Measurements from ENCODE around the gene GRK5.

GRK5 gene

DNA sequence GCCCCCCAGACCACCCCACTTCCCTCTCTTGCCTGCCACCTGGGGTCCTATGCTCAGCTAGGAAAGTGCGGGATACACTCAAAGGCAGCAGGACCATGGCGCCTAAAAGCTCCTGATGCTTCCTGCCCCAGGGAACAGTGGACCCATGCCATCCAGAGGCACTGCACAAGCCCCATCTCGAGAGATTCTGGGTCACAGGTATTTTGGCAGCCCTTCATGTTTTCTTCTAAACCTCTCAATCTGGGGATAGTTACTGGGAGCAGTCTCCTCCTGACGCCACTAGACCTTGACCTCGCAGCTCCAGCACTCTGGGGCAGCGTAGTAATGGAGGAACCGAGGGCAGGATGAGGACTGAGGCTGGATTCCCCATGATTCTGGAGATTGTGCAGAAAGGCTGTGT, 107.1 kb downstream of the GRK5 start:
- peaks cover 50% of the 10 kb centered on the region for H3K4me1 ChIP-seq (ENCODE audit: insufficient read depth, low read length)
- H3K4me3 ChIP-seq (ENCODE audit: low read depth in 1 of 2, low read length in 2 of 2) = no peak overlapping the region
- no peak overlapping the region for H3K27ac ChIP-seq (ENCODE audit: low read depth, low read length)
- H3K9ac ChIP-seq (ENCODE audit: low read length) = no peak overlapping the region
- no peaks in the 10 kb centered on the region for H3K27me3 ChIP-seq (ENCODE audit: control insufficient read depth in 1 of 2, insufficient read depth in 2 of 2, low read length in 2 of 2)
- no peaks in the 10 kb centered on the region for H3K9me3 ChIP-seq (ENCODE audit: low read length)
- no peaks in the 10 kb centered on the region for H3K36me3 ChIP-seq (ENCODE audit: insufficient read depth, low read length)

DNA sequence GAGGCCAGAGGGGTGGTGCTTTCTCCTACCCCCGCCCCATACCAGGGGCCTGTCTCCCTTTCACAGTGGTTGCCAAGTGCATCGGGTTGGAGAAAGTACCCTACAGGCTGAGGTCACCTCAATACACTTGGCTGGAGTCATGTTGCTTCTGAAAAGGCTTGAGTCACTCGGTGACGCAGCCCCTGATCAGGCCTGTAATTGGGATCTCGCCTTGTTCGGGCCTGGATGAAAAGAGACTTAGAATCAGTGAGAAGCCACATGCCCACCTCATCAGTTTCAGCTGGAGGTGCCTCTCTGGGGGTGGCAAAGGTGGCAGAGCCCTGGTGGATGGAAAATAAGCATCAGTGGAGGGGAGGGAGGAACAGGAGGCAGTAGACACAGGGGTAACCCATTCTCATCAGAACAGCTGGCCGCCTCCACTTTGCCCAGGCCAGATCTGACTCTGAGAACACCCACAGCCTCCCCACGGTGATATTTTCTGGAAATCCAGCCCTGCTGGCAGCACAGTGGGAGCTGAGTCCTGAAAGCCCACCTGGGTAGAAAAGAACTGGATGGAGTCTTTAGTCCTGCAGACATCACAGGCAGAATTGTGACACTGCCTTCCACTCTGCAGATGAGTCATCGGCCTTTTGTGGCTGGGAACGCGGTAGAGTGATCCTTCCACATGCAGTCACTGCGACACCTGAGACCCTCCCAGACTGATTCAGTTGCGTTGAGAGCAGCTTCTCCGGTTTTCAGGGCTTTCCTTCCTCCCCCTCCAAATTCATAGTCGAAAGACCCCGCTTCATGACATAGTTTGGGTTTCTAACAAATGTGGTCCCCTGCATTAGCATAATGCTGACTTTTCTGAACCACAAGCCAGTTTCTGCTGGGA, 108.0 kb downstream of the GRK5 start:
- no peak overlapping the region for H3K9ac ChIP-seq (ENCODE audit: low read length)
- H3K27me3 ChIP-seq (ENCODE audit: control insufficient read depth in 1 of 2, insufficient read depth in 2 of 2, low read length in 2 of 2) = no peaks in the 10 kb centered on the region
- no peak overlapping the region for H3K4me3 ChIP-seq (ENCODE audit: low read depth in 1 of 2, low read length in 2 of 2)
- H3K36me3 ChIP-seq (ENCODE audit: insufficient read depth, low read length) = no peaks in the 10 kb centered on the region
- H3K4me1 ChIP-seq (ENCODE audit: insufficient read depth, low read length) = peaks cover 50% of the 10 kb centered on the region
- H3K27ac ChIP-seq (ENCODE audit: low read depth, low read length) = no peak overlapping the region
- H3K9me3 ChIP-seq (ENCODE audit: low read length) = no peaks in the 10 kb centered on the region

DNA sequence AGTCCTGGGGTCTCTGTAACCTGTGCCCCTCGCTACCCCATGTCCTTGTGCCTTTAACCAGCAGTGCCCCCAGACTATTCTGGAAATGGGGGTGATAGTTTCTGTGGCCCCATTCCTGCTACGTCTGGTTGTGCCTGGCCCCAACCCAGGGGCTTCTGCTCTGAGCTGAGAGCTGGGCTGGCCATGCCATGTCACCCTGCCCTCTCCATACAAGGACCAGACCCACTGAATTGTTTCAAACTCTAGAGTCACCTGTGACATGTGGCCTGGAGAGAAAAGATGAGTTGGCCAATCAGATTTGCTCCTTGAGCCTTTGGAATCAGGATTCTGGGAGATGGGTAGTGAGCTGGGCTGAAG, 108.6 kb downstream of the GRK5 start:
- Histone ChIP-seq H3K27ac (ENCODE audit: low read depth, low read length) (no peak overlapping the region), H3K4me1 (ENCODE audit: insufficient read depth, low read length) (peaks cover 50% of the 10 kb centered on the region), H3K9me3 (ENCODE audit: low read length) (no peaks in the 10 kb centered on the region), H3K36me3 (ENCODE audit: insufficient read depth, low read length) (no peaks in the 10 kb centered on the region), H3K4me3 (ENCODE audit: low read depth in 1 of 2, low read length in 2 of 2) (no peak overlapping the region), H3K27me3 (ENCODE audit: control insufficient read depth in 1 of 2, insufficient read depth in 2 of 2, low read length in 2 of 2) (no peaks in the 10 kb centered on the region), H3K9ac (ENCODE audit: low read length) (no peak overlapping the region)

DNA sequence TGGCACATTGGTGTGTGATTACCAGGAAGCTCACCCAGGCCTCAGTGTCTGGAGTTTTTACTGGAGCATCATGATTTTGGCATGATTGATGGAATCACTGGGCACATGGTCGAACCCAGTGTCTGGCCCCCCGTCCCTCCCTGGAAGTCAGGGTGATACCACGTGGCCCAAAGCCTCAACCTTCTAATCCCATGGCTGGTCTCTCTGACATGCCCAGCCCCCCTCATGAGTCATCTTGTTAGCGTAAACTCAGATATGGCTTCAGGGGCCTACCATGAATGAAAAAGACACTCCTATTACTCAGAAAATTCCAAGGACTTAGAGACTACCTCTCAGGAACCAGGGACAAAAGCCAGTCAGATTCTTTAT, 109.3 kb downstream of the GRK5 start:
- Histone ChIP-seq H3K4me1 (ENCODE audit: insufficient read depth, low read length) (peaks cover 50% of the 10 kb centered on the region), H3K27ac (ENCODE audit: low read depth, low read length) (no peak overlapping the region), H3K36me3 (ENCODE audit: insufficient read depth, low read length) (no peaks in the 10 kb centered on the region), H3K27me3 (ENCODE audit: control insufficient read depth in 1 of 2, insufficient read depth in 2 of 2, low read length in 2 of 2) (no peaks in the 10 kb centered on the region), H3K9ac (ENCODE audit: low read length) (no peak overlapping the region), H3K4me3 (ENCODE audit: low read depth in 1 of 2, low read length in 2 of 2) (no peak overlapping the region), H3K9me3 (ENCODE audit: low read length) (no peaks in the 10 kb centered on the region)

DNA sequence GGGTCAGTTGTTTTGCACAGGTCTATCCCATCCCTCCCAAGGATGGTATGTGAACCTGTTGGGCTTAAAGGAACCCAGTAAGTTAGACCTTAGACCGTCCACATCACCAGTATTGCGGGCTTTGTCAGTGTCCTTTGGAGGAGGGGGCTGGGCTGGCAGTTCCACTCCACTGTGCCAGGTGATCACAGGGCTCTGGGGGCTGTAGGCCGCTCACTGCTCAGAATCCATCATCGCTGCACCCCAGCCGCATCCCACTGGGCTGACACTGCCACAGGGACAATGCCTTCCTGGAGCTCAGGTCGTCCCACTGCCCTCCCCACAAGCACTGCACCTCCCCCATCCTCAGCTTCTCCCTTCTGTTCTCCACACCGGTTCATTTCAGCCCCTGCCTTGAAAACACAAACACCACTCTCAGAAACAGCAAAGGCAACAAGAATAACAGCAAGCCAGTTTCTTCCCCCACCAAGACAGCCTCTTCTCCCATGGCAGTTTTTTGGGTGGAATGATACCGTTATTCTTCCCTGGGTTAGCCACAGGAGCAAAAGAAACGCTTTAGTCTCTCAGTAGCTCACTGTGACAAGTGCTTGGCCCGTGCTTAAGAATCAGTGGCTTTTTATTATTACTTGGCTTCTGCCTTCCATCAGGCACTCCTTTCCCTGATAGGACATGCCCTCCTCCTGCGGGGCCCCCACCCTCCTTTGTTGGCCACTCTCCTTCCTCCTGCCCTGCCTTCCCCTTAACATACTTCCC, 111.2 kb downstream of the GRK5 start:
- Histone ChIP-seq H3K36me3 (ENCODE audit: insufficient read depth, low read length) (no peaks in the 10 kb centered on the region), H3K27me3 (ENCODE audit: control insufficient read depth in 1 of 2, insufficient read depth in 2 of 2, low read length in 2 of 2) (no peaks in the 10 kb centered on the region), H3K9me3 (ENCODE audit: low read length) (no peaks in the 10 kb centered on the region), H3K4me3 (ENCODE audit: low read depth in 1 of 2, low read length in 2 of 2) (no peak overlapping the region), H3K27ac (ENCODE audit: low read depth, low read length) (no peak overlapping the region), H3K4me1 (ENCODE audit: insufficient read depth, low read length) (peaks cover 50% of the 10 kb centered on the region), H3K9ac (ENCODE audit: low read length) (no peak overlapping the region)

DNA sequence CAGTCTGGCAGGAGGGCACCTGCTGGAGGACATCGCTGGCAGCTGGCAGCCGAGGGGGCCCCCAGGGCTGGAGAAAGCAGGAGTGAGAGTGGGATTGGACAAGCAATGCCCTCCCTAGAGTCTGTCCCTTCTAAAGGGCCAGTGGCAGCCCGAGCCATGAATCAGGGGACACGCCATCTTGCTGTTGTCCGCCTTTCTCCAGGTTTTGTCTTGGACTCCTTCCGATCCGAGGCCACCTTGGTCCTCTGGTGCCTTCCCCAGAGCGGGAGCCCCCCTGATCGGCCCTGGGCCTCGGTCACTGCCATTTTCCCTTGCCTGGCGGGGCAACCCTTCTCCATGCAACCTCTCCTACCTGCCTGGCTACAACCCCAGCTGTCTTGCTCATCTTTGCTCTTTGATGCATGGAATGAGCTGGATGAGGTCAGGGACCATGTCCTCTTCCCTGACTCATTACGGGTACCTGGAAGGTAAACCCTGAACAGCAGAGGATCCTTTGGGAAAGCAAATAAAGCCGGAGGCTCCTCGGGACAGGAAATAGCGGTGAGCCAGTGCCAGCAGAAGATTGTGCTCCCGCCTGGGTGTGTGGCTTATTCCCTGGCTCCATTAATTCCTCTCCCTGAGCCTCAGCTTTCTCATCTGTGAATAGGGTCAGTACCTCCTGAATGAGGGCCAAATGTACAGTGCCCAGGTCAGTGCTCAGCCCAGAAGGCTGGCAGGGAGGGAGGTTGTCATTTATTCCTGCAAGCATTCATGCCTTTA, 112.0 kb downstream of the GRK5 start:
- Histone ChIP-seq H3K4me3 (ENCODE audit: low read depth in 1 of 2, low read length in 2 of 2) (no peak overlapping the region), H3K27me3 (ENCODE audit: control insufficient read depth in 1 of 2, insufficient read depth in 2 of 2, low read length in 2 of 2) (no peaks in the 10 kb centered on the region), H3K4me1 (ENCODE audit: insufficient read depth, low read length) (peaks cover 47% of the 10 kb centered on the region), H3K9ac (ENCODE audit: low read length) (no peak overlapping the region), H3K9me3 (ENCODE audit: low read length) (no peaks in the 10 kb centered on the region), H3K36me3 (ENCODE audit: insufficient read depth, low read length) (no peaks in the 10 kb centered on the region), H3K27ac (ENCODE audit: low read depth, low read length) (no peak overlapping the region)

DNA sequence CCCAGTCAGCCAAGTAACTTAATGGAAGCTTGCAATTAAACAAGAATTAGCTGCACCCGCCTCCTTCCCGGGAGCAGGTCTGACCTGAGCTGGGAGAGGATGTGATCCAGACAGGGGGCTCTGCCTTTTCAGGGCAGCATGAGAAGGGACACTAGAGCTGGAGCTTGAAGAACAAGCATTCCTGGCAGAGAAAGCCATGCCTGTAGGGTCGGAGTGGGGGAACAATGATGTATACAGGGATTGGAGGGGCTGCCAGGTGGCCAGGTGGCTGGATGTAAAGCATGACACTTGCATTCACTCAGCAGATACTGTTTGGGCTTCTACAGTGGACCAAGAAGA, 112.5 kb downstream of the GRK5 start:
- no peaks in the 10 kb centered on the region for H3K27me3 ChIP-seq (ENCODE audit: control insufficient read depth in 1 of 2, insufficient read depth in 2 of 2, low read length in 2 of 2)
- H3K4me3 ChIP-seq (ENCODE audit: low read depth in 1 of 2, low read length in 2 of 2) = no peak overlapping the region
- peaks cover 41% of the 10 kb centered on the region for H3K4me1 ChIP-seq (ENCODE audit: insufficient read depth, low read length)
- no peak overlapping the region for H3K9ac ChIP-seq (ENCODE audit: low read length)
- H3K9me3 ChIP-seq (ENCODE audit: low read length) = no peaks in the 10 kb centered on the region
- H3K27ac ChIP-seq (ENCODE audit: low read depth, low read length) = no peak overlapping the region
- no peaks in the 10 kb centered on the region for H3K36me3 ChIP-seq (ENCODE audit: insufficient read depth, low read length)

DNA sequence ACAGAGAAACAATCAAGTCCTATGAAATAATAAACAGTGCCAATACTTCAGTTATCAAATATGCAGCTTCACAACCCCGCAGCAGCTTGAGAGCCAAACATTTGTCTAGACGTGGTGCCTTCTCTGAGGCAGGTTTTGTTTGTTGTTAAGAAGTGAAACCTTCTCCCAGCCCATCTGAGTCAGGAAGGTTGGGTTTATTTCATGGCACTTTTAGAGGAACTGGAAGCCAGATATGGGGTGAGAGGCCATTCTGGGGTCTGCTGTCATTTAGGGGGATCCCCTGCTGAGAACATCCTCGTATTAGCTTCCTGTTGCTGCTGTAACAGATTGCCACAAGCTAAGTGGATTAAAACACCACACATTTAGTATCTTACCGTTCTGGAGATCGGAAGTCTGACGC, 113.6 kb downstream of the GRK5 start:
- no peaks in the 10 kb centered on the region for H3K27me3 ChIP-seq (ENCODE audit: control insufficient read depth in 1 of 2, insufficient read depth in 2 of 2, low read length in 2 of 2)
- no peak overlapping the region for H3K4me3 ChIP-seq (ENCODE audit: low read depth in 1 of 2, low read length in 2 of 2)
- no peak overlapping the region for H3K27ac ChIP-seq (ENCODE audit: low read depth, low read length)
- no peaks in the 10 kb centered on the region for H3K36me3 ChIP-seq (ENCODE audit: insufficient read depth, low read length)
- H3K9me3 ChIP-seq (ENCODE audit: low read length) = no peaks in the 10 kb centered on the region
- H3K9ac ChIP-seq (ENCODE audit: low read length) = no peak overlapping the region
- peaks cover 30% of the 10 kb centered on the region for H3K4me1 ChIP-seq (ENCODE audit: insufficient read depth, low read length)

DNA sequence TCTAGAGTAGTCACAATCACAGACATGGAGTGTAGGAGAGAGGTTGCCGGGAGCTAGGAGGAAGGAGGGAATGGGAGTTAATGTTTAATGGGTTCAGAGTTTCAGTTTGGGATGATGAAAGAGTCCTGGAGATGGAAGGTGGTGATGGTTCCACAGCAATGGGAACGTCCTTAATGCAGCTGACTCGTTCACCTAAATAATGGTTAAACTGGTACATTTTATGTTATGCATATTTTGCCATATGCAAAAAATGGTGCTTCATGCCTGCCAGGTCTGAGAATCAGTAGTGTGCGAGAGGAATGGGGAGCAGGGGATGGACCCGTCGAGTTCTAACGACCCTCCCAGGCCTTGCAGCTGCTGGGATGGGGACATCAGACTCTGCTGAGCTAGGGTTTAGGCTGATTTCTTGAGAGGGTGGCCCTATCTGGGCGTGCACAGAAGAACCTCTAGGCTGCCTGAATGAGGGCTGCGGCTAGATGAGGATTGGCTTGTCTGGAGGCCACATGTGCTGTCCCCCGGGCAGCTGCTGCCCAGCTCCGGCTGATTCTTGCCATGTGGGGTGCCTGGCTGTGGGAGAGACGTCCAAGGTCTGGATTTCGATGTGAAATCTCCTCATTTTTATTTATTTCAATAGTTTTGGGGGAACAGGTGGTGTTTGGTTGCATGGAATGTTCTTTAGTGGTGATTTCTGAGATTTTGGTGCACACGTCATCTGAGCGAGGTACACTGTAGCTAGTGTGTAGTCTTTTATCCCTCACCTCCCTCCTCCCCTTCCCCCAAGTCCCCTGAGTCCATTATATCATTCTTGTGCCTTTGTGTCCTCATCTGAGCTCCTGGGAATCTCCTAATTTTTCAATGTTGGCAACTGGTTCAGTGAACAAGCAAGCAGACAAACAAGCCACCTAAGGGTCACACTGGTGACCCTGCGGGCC, 116.0 kb downstream of the GRK5 start:
- Histone ChIP-seq H3K4me3 (ENCODE audit: low read depth in 1 of 2, low read length in 2 of 2) (no peak overlapping the region), H3K9ac (ENCODE audit: low read length) (no peak overlapping the region), H3K4me1 (ENCODE audit: insufficient read depth, low read length) (peaks cover 11% of the 10 kb centered on the region), H3K27me3 (ENCODE audit: control insufficient read depth in 1 of 2, insufficient read depth in 2 of 2, low read length in 2 of 2) (no peaks in the 10 kb centered on the region), H3K36me3 (ENCODE audit: insufficient read depth, low read length) (no peaks in the 10 kb centered on the region), H3K9me3 (ENCODE audit: low read length) (no peaks in the 10 kb centered on the region), H3K27ac (ENCODE audit: low read depth, low read length) (no peak overlapping the region)

DNA sequence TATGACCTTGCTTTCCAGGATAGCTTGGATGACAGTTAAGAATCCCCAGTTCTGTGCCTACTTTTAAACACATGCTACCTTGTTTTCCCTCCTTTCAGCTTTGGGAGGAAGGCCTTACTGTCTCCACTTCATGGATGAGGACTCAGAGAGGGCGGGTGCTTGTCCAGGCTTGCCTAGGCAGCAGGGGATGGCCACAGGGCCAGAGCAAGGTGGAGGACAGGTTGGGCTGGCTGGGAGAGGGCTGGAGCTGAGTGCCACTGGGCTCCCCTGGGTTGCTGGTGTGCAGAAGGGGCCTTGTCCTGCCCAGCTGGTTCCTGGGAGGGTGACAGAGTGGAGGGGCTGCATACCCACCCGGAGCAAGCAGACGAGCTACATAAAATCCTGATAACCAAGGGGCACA, 117.8 kb downstream of the GRK5 start:
- Histone ChIP-seq H3K36me3 (ENCODE audit: insufficient read depth, low read length) (no peaks in the 10 kb centered on the region), H3K9me3 (ENCODE audit: low read length) (no peaks in the 10 kb centered on the region), H3K4me3 (ENCODE audit: low read depth in 1 of 2, low read length in 2 of 2) (no peak overlapping the region), H3K27me3 (ENCODE audit: control insufficient read depth in 1 of 2, insufficient read depth in 2 of 2, low read length in 2 of 2) (no peaks in the 10 kb centered on the region), H3K4me1 (ENCODE audit: insufficient read depth, low read length) (no peaks in the 10 kb centered on the region), H3K27ac (ENCODE audit: low read depth, low read length) (no peak overlapping the region), H3K9ac (ENCODE audit: low read length) (no peak overlapping the region)

DNA sequence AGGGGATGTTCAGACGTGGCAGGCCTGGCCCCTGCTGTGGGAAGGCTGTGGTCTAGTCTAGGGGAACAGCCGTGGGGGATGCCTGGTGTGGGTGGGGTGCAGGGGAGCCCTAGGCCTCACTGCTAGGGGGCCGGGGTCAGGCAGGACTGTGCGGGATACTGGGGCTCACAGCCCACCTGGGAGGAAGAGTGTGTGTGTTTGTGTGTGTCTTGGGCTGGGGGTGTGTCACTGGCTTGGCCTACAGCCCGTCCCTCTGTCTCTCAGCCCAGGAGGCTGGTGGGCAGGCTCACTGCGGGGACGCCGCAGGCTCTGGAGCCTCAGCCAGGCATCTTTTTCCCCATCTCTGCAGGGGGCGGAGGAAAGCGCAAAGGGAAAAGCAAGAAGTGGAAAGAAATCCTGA, 118.8 kb downstream of the GRK5 start:
- H3K27me3 ChIP-seq (ENCODE audit: control insufficient read depth in 1 of 2, insufficient read depth in 2 of 2, low read length in 2 of 2) = no peaks in the 10 kb centered on the region
- no peaks in the 10 kb centered on the region for H3K9me3 ChIP-seq (ENCODE audit: low read length)
- no peak overlapping the region for H3K27ac ChIP-seq (ENCODE audit: low read depth, low read length)
- H3K4me3 ChIP-seq (ENCODE audit: low read depth in 1 of 2, low read length in 2 of 2) = no peak overlapping the region
- H3K4me1 ChIP-seq (ENCODE audit: insufficient read depth, low read length) = no peaks in the 10 kb centered on the region
- H3K36me3 ChIP-seq (ENCODE audit: insufficient read depth, low read length) = no peaks in the 10 kb centered on the region
- no peak overlapping the region for H3K9ac ChIP-seq (ENCODE audit: low read length)
